Endothelial cell of umbilical vein (primary cell): ENCODE data around the gene NKX2-3. TPM values are rescaled to one million over a fixed set of nuclear protein-coding genes. Genes with fewer than 3 reads are reported as not detected.

Experiments
- BruUV-seq: library from RNA; stranded (reverse); fragments of 400-500 nt; replicated peaks from 2 replicates; lab custom pipeline; 2021; lab: Mats Ljungman, UMichigan
- CTCF ChIA-PET: fragments of 300-600, 350-600 bp; sonication (Branson Sonifier 250); formaldehyde crosslinking; loops from one replicate; lab custom pipeline; 2021; ENCODE audit warnings: antibody characterized with exemption, inconsistent platforms; lab: Charles Lee
- POLR2A ChIA-PET: fragments of 300-600, 350-600 bp; sonication (Branson Sonifier 250); formaldehyde crosslinking; loops from one replicate; lab custom pipeline; 2021; ENCODE audit warnings: antibody characterized with exemption, inconsistent platforms; lab: Charles Lee
- DNase-seq: peaks from one replicate; pipeline ENCODE4 v3.0.0-alpha.2; 2011; ENCODE audit warnings: low read depth, low spot score
- FAIRE-seq: peaks from 2 replicates; lab custom pipeline; 2011; peaks lifted over from hg19 to GRCh38; lab: Jason Lieb, UNC
- H2AFZ ChIP-seq: 2 replicates; pipeline ENCODE4 v1.6.0; 2012; ENCODE audit warnings: low read depth, low read length, control low read depth, inconsistent platforms
- H3K27ac ChIP-seq: 2 replicates; pipeline ENCODE4 v1.5.1; 2011; ENCODE audit warnings: low read depth, mild to moderate bottlenecking, control low read depth, low read length, moderate library complexity; ENCODE audit not compliant: insufficient read depth
- H3K27me3 ChIP-seq, 2 experiments: 2 replicates each; pipeline versions ENCODE4 v1.6.0 to v1.6.1; 2011; ENCODE audit warnings: low read length in 2 of 2, mixed read lengths in 1 of 2; ENCODE audit not compliant: control insufficient read depth in 2 of 2, insufficient read depth in 2 of 2
- H3K36me3 ChIP-seq, 2 experiments: 2 replicates in 1 of 2; 3 replicates in 1 of 2; pipeline ENCODE4 v1.5.1; 2011; ENCODE audit warnings: low read length in 2 of 2, mild to moderate bottlenecking in 1 of 2, moderate library complexity in 1 of 2; ENCODE audit not compliant: control insufficient read depth in 2 of 2, insufficient read depth in 2 of 2; ENCODE audit errors: extremely low read depth in 1 of 2
- H3K4me1 ChIP-seq: 3 replicates; pipeline ENCODE4 v1.5.1; 2011; ENCODE audit warnings: mild to moderate bottlenecking, low read length; ENCODE audit not compliant: control insufficient read depth, insufficient read depth; ENCODE audit errors: extremely low read depth
- H3K4me2 ChIP-seq: 2 replicates; pipeline ENCODE4 v1.6.1; 2011; ENCODE audit warnings: low read length, control low read depth, mixed read lengths; ENCODE audit not compliant: insufficient read depth
- H3K4me3 ChIP-seq, 3 experiments: fragments of 200-600 bp in 1 of 3; sonication (generic), shearing (Covaris generic) in 1 of 3; replicated peaks in 1 of 3; 2 replicates each; pipeline ENCODE4 v1.5.1; 2011 to 2016; ENCODE audit warnings: control low read depth in 3 of 3, low read length in 3 of 3, mild to moderate bottlenecking in 2 of 3, inconsistent platforms in 1 of 3, low read depth in 1 of 3, moderate library complexity in 1 of 3; ENCODE audit not compliant: insufficient read depth in 1 of 3
- H3K79me2 ChIP-seq: 2 replicates; pipeline ENCODE4 v1.6.0; 2012; ENCODE audit warnings: low read length, inconsistent platforms; ENCODE audit not compliant: control insufficient read depth, insufficient read depth
- H3K9ac ChIP-seq: replicated peaks from 2 replicates; pipeline ENCODE3; 2011; ENCODE audit warnings: low read length, control low read depth; ENCODE audit not compliant: insufficient read depth; ENCODE audit errors: extremely low read depth
- H3K9me1 ChIP-seq: replicated peaks from 3 replicates; pipeline ENCODE4 v1.6.0; 2011; ENCODE audit warnings: mild to moderate bottlenecking, low read length; ENCODE audit not compliant: control insufficient read depth, insufficient read depth; ENCODE audit errors: extremely low read depth
- H3K9me3 ChIP-seq: replicated peaks from 2 replicates; pipeline ENCODE4 v1.5.1; 2012; ENCODE audit warnings: low read length, inconsistent platforms; ENCODE audit not compliant: control insufficient read depth, insufficient read depth
- H4K20me1 ChIP-seq: replicated peaks from 2 replicates; pipeline ENCODE3; 2011; ENCODE audit warnings: mild to moderate bottlenecking, low read length; ENCODE audit not compliant: control insufficient read depth, insufficient read depth; ENCODE audit errors: extremely low read depth
- CTCF ChIP-seq, 2 donors: IDR thresholded peaks; 1 replicate in 1 of 2; 2 replicates in 1 of 2; pipeline ENCODE4 v1.5.1; 2011; ENCODE audit warnings: low read length in 2 of 2, mild to moderate bottlenecking in 2 of 2, moderate library complexity in 2 of 2, control low read depth in 1 of 2, inconsistent platforms in 1 of 2, low read depth in 1 of 2; ENCODE audit not compliant: insufficient read depth in 1 of 2; ENCODE audit errors: extremely low read depth in 1 of 2
- EZH2 ChIP-seq: IDR thresholded peaks from 2 replicates; pipeline ENCODE4 v1.6.1; 2012; ENCODE audit warnings: borderline replicate concordance, low read depth, mild to moderate bottlenecking, moderate library complexity, low read length, inconsistent platforms; ENCODE audit not compliant: severe bottlenecking
- FOS ChIP-seq: IDR thresholded peaks from 2 replicates; pipeline ENCODE4 v1.6.1; 2011; ENCODE audit warnings: mild to moderate bottlenecking, low read length, moderate library complexity, borderline replicate concordance; ENCODE audit not compliant: insufficient read depth
- GATA2 ChIP-seq: IDR thresholded peaks from 2 replicates; pipeline ENCODE4 v1.7.0; 2011; ENCODE audit warnings: low read depth, mild to moderate bottlenecking, moderate library complexity, mixed read lengths, low read length; ENCODE audit not compliant: insufficient read length, insufficient read depth
- JUN ChIP-seq: IDR thresholded peaks from 2 replicates; pipeline ENCODE4 v1.6.1; 2011; ENCODE audit warnings: borderline replicate concordance, low read depth; ENCODE audit not compliant: insufficient read length, insufficient read depth
- MAX ChIP-seq: IDR thresholded peaks from 2 replicates; pipeline ENCODE4 v1.6.1; 2011; ENCODE audit not compliant: insufficient read depth, insufficient read length
- MYC ChIP-seq: IDR thresholded peaks from one replicate; pipeline ENCODE4 v1.6.1; 2011; ENCODE audit warnings: mild to moderate bottlenecking, low read depth, low read length
- POLR2A ChIP-seq: IDR thresholded peaks from 2 replicates; pipeline ENCODE4 v1.6.1; 2012; ENCODE audit warnings: low read depth, mild to moderate bottlenecking, control low read depth, low read length
- POLR2AphosphoS5 ChIP-seq: IDR thresholded peaks from 2 replicates; pipeline ENCODE4 v1.6.1; 2012; ENCODE audit warnings: low read depth, mild to moderate bottlenecking, control low read depth, low read length, moderate library complexity; ENCODE audit not compliant: insufficient read depth
- dilution Hi-C: fragments of 300-500 bp; cut with MboI; formaldehyde crosslinking; loops from one replicate; pipeline ENCODE4 v1.15.0; 2019; ENCODE audit warnings: low sequenced_read_pairs; ENCODE audit not compliant: extremely low pct_ligation_motif_present
- intact Hi-C: fragments of 100-400 bp; cut with micrococcal nuclease; formaldehyde crosslinking; loops from one replicate; pipeline ENCODE4 v1.10.0; 2022
- polyA plus RNA-seq, 4 experiments: library from polyadenylated mRNA; depleted of rRNA in 3 of 4; stranded (reverse) in 3 of 4; unstranded in 1 of 4; fragments of >200 nt; gene quantifications; 2 replicates each; pipeline versions ENCODE4 v1.2.1 to v1.2.3, GENCODE V29; 2011 to 2012; ENCODE audit warnings: missing spikeins in 1 of 4
- total RNA-seq: library from RNA; stranded (reverse); gene quantifications from 2 replicates; pipeline ENCODE4 v1.2.3, GENCODE V29; 2021

The NKX2-3 gene
- total and polyA plus RNA-seq, 2 donors (not counting 3 experiments of a cell fraction or from before 2014, with no cell fraction given) = not detected

- FAIRE-seq (no peak), DNase-seq (no peak)
- POLR2A ChIA-PET = no interaction called here
- BruUV-seq = no TSS peak
- H3K27ac ChIP-seq = no peak overlapping the region
- H3K9me3 ChIP-seq = no peaks in the 10 kb centered on the region
- dilution Hi-C loops = no loop called here
- no peak overlapping the region for H3K9ac ChIP-seq
- no peak overlapping the region for H3K4me3 ChIP-seq
- H3K4me2 ChIP-seq = no peak overlapping the region
- H2AFZ ChIP-seq = no peak overlapping the region
- no peaks in the 10 kb centered on the region for H3K36me3 ChIP-seq
- TF ChIP-seq CTCF (IDR thresholded peaks at IDR 0.05; ENCODE audit: extremely low read depth in 1 of 2, insufficient read depth in 1 of 2, low read depth in 1 of 2, low read length in 2 of 2) (no peak), MYC (no peak), MAX (no peak), POLR2AphosphoS5 (no peak), GATA2 (no peak), POLR2A (no peak), FOS (no peak), JUN (no peak), EZH2 (no peak)
- intact Hi-C loops = no loop called here
- no peaks in the 10 kb centered on the region for H3K4me1 ChIP-seq
- peaks cover 27 to 45% of the 10 kb centered on the region in 2 experiments for H3K27me3 ChIP-seq
- H3K79me2 ChIP-seq = no peaks in the 10 kb centered on the region
- no peaks in the 10 kb centered on the region for H4K20me1 ChIP-seq
- CTCF ChIA-PET = interaction anchor here (1.2 to 1.5 kb wide), 2 partner anchors 51 to 73 kb away, joined by 3 to 6 read pairs; no protein-coding TSS in a partner anchor
- no peaks in the 10 kb centered on the region for H3K9me1 ChIP-seq
Observed at GRCh38 chr10:99487125-99487807, 45.5 kb upstream of the NKX2-3 start.
